HEK293 (cell line): Measurements from ENCODE around the gene HOXB9.

Experiments used
- FEZF1 ChIP-seq: fragments of 450-650 bp; formaldehyde crosslinking; IDR thresholded peaks from 2 replicates; pipeline ENCODE4 v1.5.1; 2016; ENCODE audit warnings: missing biosample characterization, missing genetic modification characterization
- KLF7 ChIP-seq: fragments of 450-650 bp; formaldehyde crosslinking; IDR thresholded peaks from 2 replicates; pipeline ENCODE4 v1.5.1; 2016; ENCODE audit warnings: missing biosample characterization, missing genetic modification characterization, borderline replicate concordance
- MEIS1 ChIP-seq: sonication (generic); formaldehyde crosslinking; IDR thresholded peaks from 2 replicates; pipeline ENCODE4 v1.8.1; 2022; ENCODE audit warnings: missing genetic modification reagents, mild to moderate bottlenecking, borderline replicate concordance
- PRDM1 ChIP-seq: fragments of 450-650 bp; formaldehyde crosslinking; IDR thresholded peaks from 2 replicates; pipeline ENCODE4; 2016; ENCODE audit warnings: missing biosample characterization, missing genetic modification characterization
- TCF7L2 ChIP-seq: IDR thresholded peaks from 2 replicates; pipeline ENCODE4 v1.6.1; 2011; ENCODE audit warnings: low read depth, mild to moderate bottlenecking, inconsistent platforms, low read length, moderate library complexity, borderline replicate concordance
- WT1 ChIP-seq: fragments of 450-650 bp; formaldehyde crosslinking; IDR thresholded peaks from 2 replicates; pipeline ENCODE4 v1.5.1; 2016; ENCODE audit warnings: missing biosample characterization, missing genetic modification characterization
- YY1 ChIP-seq: fragments of 450-650 bp; formaldehyde crosslinking; IDR thresholded peaks from 2 replicates; pipeline ENCODE4 v1.5.1; 2018; ENCODE audit warnings: missing biosample characterization, missing genetic modification characterization
- ZBTB20 ChIP-seq: fragments of 450-650 bp; formaldehyde crosslinking; IDR thresholded peaks from 2 replicates; pipeline ENCODE4 v1.5.1; 2016; ENCODE audit warnings: missing biosample characterization, missing genetic modification characterization
- ZBTB26 ChIP-seq: fragments of 450-650 bp; formaldehyde crosslinking; optimal IDR thresholded peaks from 2 replicates; pipeline ENCODE3; 2016; ENCODE audit warnings: missing biosample characterization, mild to moderate bottlenecking, missing genetic modification characterization
- ZBTB6 ChIP-seq: fragments of 450-650 bp; formaldehyde crosslinking; IDR thresholded peaks from 2 replicates; pipeline ENCODE4 v1.5.1; 2017; ENCODE audit warnings: missing biosample characterization, missing genetic modification characterization
- ZEB2 ChIP-seq: fragments of 450-650 bp; formaldehyde crosslinking; IDR thresholded peaks from 2 replicates; pipeline ENCODE4 v1.5.1; 2016; ENCODE audit warnings: missing biosample characterization, missing genetic modification characterization
- ZNF114 ChIP-seq: fragments of 450-650 bp; formaldehyde crosslinking; IDR thresholded peaks from 2 replicates; pipeline ENCODE4 v1.5.0; 2017; ENCODE audit warnings: missing biosample characterization, missing genetic modification characterization
- ZNF133 ChIP-seq: fragments of 450-650 bp; formaldehyde crosslinking; IDR thresholded peaks from 2 replicates; pipeline ENCODE4 v1.5.1; 2016; ENCODE audit warnings: missing biosample characterization, missing genetic modification characterization
- ZNF146 ChIP-seq: fragments of 450-650 bp; formaldehyde crosslinking; IDR thresholded peaks from 2 replicates; pipeline ENCODE4 v1.5.1; 2016; ENCODE audit warnings: missing biosample characterization, missing genetic modification characterization
- ZNF174 ChIP-seq: fragments of 450-650 bp; formaldehyde crosslinking; IDR thresholded peaks from 2 replicates; pipeline ENCODE4 v1.5.0; 2017; ENCODE audit warnings: missing biosample characterization, mild to moderate bottlenecking, missing genetic modification characterization
- ZNF354C ChIP-seq: fragments of 450-650 bp; formaldehyde crosslinking; IDR thresholded peaks from 2 replicates; pipeline ENCODE4 v1.5.1; 2016; ENCODE audit warnings: missing biosample characterization, missing genetic modification characterization, low read depth, borderline replicate concordance
- ZNF391 ChIP-seq: fragments of 450-650 bp; formaldehyde crosslinking; IDR thresholded peaks from 2 replicates; pipeline ENCODE4 v1.5.1; 2016; ENCODE audit warnings: low read depth, missing biosample characterization, missing genetic modification characterization, borderline replicate concordance
- ZNF548 ChIP-seq: fragments of 450-650 bp; formaldehyde crosslinking; IDR thresholded peaks from 2 replicates; pipeline ENCODE4 v1.5.1; 2016; ENCODE audit warnings: missing biosample characterization, missing genetic modification characterization
- ZNF580 ChIP-seq: fragments of 450-650 bp; formaldehyde crosslinking; IDR thresholded peaks from 2 replicates; pipeline ENCODE4 v1.5.1; 2016; ENCODE audit warnings: missing biosample characterization, missing genetic modification characterization
- ZNF596 ChIP-seq: fragments of 450-650 bp; IDR thresholded peaks from 2 replicates; pipeline ENCODE4 v1.5.0; 2018; ENCODE audit warnings: missing biosample characterization, mild to moderate bottlenecking, missing genetic modification characterization, moderate library complexity
- ZNF658 ChIP-seq: fragments of 450-650 bp; formaldehyde crosslinking; IDR thresholded peaks from 2 replicates; pipeline ENCODE4; 2016; ENCODE audit warnings: missing biosample characterization, missing genetic modification characterization
- ZXDB ChIP-seq: fragments of 450-650 bp; formaldehyde crosslinking; IDR thresholded peaks from 2 replicates; pipeline ENCODE4 v1.5.1; 2016; ENCODE audit warnings: missing biosample characterization, missing genetic modification characterization
- TF ChIP-seq, protein P1 (sequence below): fragments of 450-650 bp; formaldehyde crosslinking; IDR thresholded peaks from 2 replicates; pipeline ENCODE4 v1.5.1; 2016; ENCODE audit warnings: missing biosample characterization, missing genetic modification characterization
- TF ChIP-seq, protein P2 (sequence below): fragments of 450-650 bp; formaldehyde crosslinking; IDR thresholded peaks from 2 replicates; pipeline ENCODE4 v1.5.1; 2016; ENCODE audit warnings: missing biosample characterization, missing genetic modification characterization
- TF ChIP-seq, protein P3 (sequence below): fragments of 450-650 bp; formaldehyde crosslinking; IDR thresholded peaks from 2 replicates; pipeline ENCODE4 v1.5.1; 2017; ENCODE audit warnings: missing biosample characterization, missing genetic modification characterization
- TF ChIP-seq, protein P4 (sequence below): fragments of 450-650 bp; formaldehyde crosslinking; conservative IDR thresholded peaks from 2 replicates; pipeline ENCODE4 v1.5.1; 2016; ENCODE audit warnings: low read depth, missing biosample characterization, missing genetic modification characterization

Gene HOXB9

GRCh38 chr17:48593840-48594537 lies 32.2 kb downstream of the HOXB9 start (continued):
- TF ChIP-seq, protein P1, sequence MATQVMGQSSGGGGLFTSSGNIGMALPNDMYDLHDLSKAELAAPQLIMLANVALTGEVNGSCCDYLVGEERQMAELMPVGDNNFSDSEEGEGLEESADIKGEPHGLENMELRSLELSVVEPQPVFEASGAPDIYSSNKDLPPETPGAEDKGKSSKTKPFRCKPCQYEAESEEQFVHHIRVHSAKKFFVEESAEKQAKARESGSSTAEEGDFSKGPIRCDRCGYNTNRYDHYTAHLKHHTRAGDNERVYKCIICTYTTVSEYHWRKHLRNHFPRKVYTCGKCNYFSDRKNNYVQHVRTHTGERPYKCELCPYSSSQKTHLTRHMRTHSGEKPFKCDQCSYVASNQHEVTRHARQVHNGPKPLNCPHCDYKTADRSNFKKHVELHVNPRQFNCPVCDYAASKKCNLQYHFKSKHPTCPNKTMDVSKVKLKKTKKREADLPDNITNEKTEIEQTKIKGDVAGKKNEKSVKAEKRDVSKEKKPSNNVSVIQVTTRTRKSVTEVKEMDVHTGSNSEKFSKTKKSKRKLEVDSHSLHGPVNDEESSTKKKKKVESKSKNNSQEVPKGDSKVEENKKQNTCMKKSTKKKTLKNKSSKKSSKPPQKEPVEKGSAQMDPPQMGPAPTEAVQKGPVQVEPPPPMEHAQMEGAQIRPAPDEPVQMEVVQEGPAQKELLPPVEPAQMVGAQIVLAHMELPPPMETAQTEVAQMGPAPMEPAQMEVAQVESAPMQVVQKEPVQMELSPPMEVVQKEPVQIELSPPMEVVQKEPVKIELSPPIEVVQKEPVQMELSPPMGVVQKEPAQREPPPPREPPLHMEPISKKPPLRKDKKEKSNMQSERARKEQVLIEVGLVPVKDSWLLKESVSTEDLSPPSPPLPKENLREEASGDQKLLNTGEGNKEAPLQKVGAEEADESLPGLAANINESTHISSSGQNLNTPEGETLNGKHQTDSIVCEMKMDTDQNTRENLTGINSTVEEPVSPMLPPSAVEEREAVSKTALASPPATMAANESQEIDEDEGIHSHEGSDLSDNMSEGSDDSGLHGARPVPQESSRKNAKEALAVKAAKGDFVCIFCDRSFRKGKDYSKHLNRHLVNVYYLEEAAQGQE (tag by site-specific recombination), result peak; percentile 25; the same call in 1 of the 2 replicates
- TF ChIP-seq, protein P2, sequence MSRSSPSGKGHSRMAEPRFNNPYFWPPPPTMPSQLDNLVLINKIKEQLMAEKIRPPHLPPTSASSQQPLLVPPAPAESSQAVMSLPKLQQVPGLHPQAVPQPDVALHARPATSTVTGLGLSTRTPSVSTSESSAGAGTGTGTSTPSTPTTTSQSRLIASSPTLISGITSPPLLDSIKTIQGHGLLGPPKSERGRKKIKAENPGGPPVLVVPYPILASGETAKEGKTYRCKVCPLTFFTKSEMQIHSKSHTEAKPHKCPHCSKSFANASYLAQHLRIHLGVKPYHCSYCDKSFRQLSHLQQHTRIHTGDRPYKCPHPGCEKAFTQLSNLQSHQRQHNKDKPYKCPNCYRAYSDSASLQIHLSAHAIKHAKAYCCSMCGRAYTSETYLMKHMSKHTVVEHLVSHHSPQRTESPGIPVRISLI (tag by site-specific recombination), result no peak
- TF ChIP-seq ZEB2 (peak; percentile 90), ZNF391 (tag by site-specific recombination) (peak; percentile 82; the same call in 1 of the 2 replicates), FEZF1 (tag by site-specific recombination) (peak; percentile 3; the same call in 1 of the 2 replicates), TCF7L2 (peak; percentile 72; the same call in 1 of the 2 replicates), ZNF658 (tag by site-specific recombination) (no peak), MEIS1 (CRISPR knock-in tag) (no peak), ZNF174 (tag by site-specific recombination) (no peak), ZBTB6 (peak; percentile 79), ZNF596 (tag by site-specific recombination) (peak; percentile 87), ZBTB26 (tag by site-specific recombination) (peak; percentile 81), KLF7 (peak; percentile 71), ZNF354C (tag by site-specific recombination) (no peak), ZBTB20 (tag by site-specific recombination) (peak; percentile 22; the same call in 1 of the 2 replicates), ZXDB (tag by site-specific recombination) (peak; percentile 85), YY1 (tag by site-specific recombination) (peak; percentile 90), ZNF146 (tag by site-specific recombination) (no peak), ZNF114 (tag by site-specific recombination) (no peak), PRDM1 (tag by site-specific recombination) (peak; percentile 95), ZNF133 (tag by site-specific recombination) (no peak), ZNF548 (tag by site-specific recombination) (no peak), ZNF580 (tag by site-specific recombination) (peak; percentile 75), WT1 (tag by site-specific recombination) (peak; percentile 50)
- TF ChIP-seq, protein P3, sequence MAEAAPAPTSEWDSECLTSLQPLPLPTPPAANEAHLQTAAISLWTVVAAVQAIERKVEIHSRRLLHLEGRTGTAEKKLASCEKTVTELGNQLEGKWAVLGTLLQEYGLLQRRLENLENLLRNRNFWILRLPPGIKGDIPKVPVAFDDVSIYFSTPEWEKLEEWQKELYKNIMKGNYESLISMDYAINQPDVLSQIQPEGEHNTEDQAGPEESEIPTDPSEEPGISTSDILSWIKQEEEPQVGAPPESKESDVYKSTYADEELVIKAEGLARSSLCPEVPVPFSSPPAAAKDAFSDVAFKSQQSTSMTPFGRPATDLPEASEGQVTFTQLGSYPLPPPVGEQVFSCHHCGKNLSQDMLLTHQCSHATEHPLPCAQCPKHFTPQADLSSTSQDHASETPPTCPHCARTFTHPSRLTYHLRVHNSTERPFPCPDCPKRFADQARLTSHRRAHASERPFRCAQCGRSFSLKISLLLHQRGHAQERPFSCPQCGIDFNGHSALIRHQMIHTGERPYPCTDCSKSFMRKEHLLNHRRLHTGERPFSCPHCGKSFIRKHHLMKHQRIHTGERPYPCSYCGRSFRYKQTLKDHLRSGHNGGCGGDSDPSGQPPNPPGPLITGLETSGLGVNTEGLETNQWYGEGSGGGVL, result peak; percentile 96
- TF ChIP-seq, protein P4, sequence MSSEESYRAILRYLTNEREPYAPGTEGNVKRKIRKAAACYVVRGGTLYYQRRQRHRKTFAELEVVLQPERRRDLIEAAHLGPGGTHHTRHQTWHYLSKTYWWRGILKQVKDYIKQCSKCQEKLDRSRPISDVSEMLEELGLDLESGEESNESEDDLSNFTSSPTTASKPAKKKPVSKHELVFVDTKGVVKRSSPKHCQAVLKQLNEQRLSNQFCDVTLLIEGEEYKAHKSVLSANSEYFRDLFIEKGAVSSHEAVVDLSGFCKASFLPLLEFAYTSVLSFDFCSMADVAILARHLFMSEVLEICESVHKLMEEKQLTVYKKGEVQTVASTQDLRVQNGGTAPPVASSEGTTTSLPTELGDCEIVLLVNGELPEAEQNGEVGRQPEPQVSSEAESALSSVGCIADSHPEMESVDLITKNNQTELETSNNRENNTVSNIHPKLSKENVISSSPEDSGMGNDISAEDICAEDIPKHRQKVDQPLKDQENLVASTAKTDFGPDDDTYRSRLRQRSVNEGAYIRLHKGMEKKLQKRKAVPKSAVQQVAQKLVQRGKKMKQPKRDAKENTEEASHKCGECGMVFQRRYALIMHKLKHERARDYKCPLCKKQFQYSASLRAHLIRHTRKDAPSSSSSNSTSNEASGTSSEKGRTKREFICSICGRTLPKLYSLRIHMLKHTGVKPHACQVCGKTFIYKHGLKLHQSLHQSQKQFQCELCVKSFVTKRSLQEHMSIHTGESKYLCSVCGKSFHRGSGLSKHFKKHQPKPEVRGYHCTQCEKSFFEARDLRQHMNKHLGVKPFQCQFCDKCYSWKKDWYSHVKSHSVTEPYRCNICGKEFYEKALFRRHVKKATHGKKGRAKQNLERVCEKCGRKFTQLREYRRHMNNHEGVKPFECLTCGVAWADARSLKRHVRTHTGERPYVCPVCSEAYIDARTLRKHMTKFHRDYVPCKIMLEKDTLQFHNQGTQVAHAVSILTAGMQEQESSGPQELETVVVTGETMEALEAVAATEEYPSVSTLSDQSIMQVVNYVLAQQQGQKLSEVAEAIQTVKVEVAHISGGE (tag by site-specific recombination), result 0 out of 2 replicates have a peak, but pooled peaks have one; percentile 11
